ENCODE data around the gene CADPS. TPM values are rescaled to one million over a fixed set of nuclear protein-coding genes. Genes with fewer than 3 reads are reported as not detected.

CADPS gene
- total RNA-seq, 1 donor = under 0.01 TPM

- H3K4me1 ChIP-seq (ENCODE audit: insufficient read depth, low read length) = no peaks in the 10 kb centered on the region
- no peaks in the 10 kb centered on the region for H3K27me3 ChIP-seq (ENCODE audit: insufficient read depth, low read length)
- H3K4me3 ChIP-seq (ENCODE audit: low read length) = no peak overlapping the region
- no peaks in the 10 kb centered on the region for H3K9me3 ChIP-seq (ENCODE audit: low read depth, low read length)
Measured at GRCh38 chr3:62531981-62532380, 343.2 kb downstream of the CADPS start.

- no peaks in the 10 kb centered on the region for H3K9me3 ChIP-seq (ENCODE audit: low read depth, low read length)
- H3K4me3 ChIP-seq (ENCODE audit: low read length) = no peak overlapping the region
- H3K27me3 ChIP-seq (ENCODE audit: insufficient read depth, low read length) = no peaks in the 10 kb centered on the region
- H3K4me1 ChIP-seq (ENCODE audit: insufficient read depth, low read length) = no peaks in the 10 kb centered on the region
Measured at GRCh38 chr3:62531493-62531892, 343.7 kb downstream of the CADPS start.

DNA sequence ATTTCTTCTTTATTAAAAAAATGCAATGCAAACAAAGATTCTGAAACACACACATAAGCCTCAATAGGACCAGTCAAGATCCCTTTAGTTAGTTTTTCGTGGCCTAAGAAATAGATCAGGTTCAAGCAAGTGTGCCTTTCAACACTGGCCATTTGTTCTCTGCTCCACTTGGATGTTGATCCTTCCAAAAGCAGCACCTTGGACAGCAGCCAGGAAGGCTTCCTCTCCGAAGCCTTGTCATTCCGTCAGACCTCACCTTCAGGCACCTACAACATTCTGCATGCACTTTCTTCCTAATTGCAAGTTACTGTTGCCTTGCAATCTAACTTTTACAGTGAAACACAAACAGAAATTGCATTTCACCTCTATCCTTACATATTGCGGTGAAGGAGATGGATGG, 346.0 kb downstream of the CADPS start:
- Histone ChIP-seq H3K9me3 (ENCODE audit: low read depth, low read length) (no peaks in the 10 kb centered on the region), H3K27me3 (ENCODE audit: insufficient read depth, low read length) (no peaks in the 10 kb centered on the region), H3K4me1 (ENCODE audit: insufficient read depth, low read length) (no peaks in the 10 kb centered on the region)

GRCh38 chr3:62527474-62527873, 347.7 kb downstream of the CADPS start:
- Histone ChIP-seq H3K27me3 (ENCODE audit: insufficient read depth, low read length) (no peaks in the 10 kb centered on the region), H3K9me3 (ENCODE audit: low read depth, low read length) (no peaks in the 10 kb centered on the region), H3K4me3 (ENCODE audit: low read length) (no peak overlapping the region), H3K4me1 (ENCODE audit: insufficient read depth, low read length) (no peaks in the 10 kb centered on the region)

More for the DNA sequence above, 346.0 kb downstream of the CADPS start:
- no peak overlapping the region for H3K4me3 ChIP-seq (ENCODE audit: low read length)

DNA sequence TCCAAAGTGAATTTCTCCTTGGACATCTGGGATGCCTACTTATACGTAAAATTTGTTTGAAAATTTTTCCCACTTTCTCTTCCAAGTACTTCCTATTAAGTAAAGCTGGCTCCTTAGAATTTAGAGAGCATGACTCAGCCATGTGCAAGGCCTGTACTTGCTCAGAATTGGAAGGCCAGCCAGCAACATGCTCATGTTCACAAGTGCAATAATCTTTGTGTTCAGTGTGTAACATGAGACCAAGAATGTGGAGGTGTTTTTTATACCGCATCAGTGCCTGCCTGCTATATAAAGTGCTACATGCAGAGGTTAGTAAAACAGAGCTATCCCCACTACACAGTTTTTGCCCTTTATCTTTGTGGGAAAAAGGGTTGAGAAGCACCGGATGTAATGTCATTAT, 349.9 kb downstream of the CADPS start:
- Histone ChIP-seq H3K9me3 (ENCODE audit: low read depth, low read length) (no peaks in the 10 kb centered on the region), H3K4me1 (ENCODE audit: insufficient read depth, low read length) (no peaks in the 10 kb centered on the region), H3K27me3 (ENCODE audit: insufficient read depth, low read length) (no peaks in the 10 kb centered on the region)

GRCh38 chr3:62523672-62524071, 351.5 kb downstream of the CADPS start:
- Histone ChIP-seq H3K27me3 (ENCODE audit: insufficient read depth, low read length) (no peaks in the 10 kb centered on the region), H3K9me3 (ENCODE audit: low read depth, low read length) (no peaks in the 10 kb centered on the region), H3K4me1 (ENCODE audit: insufficient read depth, low read length) (no peaks in the 10 kb centered on the region), H3K4me3 (ENCODE audit: low read length) (no peak overlapping the region)

More for the DNA sequence above, 349.9 kb downstream of the CADPS start:
- H3K4me3 ChIP-seq (ENCODE audit: low read length) = no peak overlapping the region

DNA sequence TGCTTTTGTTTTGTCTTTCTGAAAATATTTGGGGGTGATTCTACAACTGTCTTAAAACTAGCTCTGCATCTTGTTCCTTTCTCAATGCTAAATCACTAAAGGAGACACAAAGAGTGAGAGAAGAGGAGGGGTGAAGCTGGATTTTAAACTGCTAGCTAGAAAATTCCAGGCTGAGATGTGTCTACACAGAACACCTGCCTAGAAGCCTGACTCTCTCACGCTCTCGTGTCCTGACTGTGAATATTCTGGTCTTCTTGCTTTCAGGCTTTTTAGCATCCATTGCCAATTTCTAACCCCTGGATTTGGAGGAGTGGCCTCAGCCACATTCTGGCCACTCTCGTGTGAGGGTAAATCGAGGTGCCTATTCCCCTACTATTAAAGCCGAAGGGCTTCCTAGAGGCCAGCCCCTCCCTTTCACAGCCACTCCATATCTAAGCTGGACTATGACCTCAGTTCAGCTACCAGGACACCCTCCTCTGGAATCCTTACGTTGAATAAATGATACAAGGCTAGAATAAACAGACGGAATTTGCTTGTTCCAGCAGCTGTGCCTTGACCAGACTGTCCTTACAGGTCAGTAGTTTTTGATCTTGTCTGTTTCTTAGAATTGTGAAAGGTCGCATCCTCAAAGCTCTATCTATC, 353.6 kb downstream of the CADPS start:
- no peaks in the 10 kb centered on the region for H3K9me3 ChIP-seq (ENCODE audit: low read depth, low read length)
- H3K27me3 ChIP-seq (ENCODE audit: insufficient read depth, low read length) = no peaks in the 10 kb centered on the region
- no peaks in the 10 kb centered on the region for H3K4me1 ChIP-seq (ENCODE audit: insufficient read depth, low read length)
- H3K4me3 ChIP-seq (ENCODE audit: low read length) = no peak overlapping the region

GRCh38 chr3:62503516-62503915, 371.7 kb downstream of the CADPS start:
- Histone ChIP-seq H3K27me3 (ENCODE audit: insufficient read depth, low read length) (no peaks in the 10 kb centered on the region), H3K4me3 (ENCODE audit: low read length) (no peak overlapping the region), H3K4me1 (ENCODE audit: insufficient read depth, low read length) (no peaks in the 10 kb centered on the region), H3K9me3 (ENCODE audit: low read depth, low read length) (no peaks in the 10 kb centered on the region)

- H3K4me3 ChIP-seq (ENCODE audit: low read length) = no peak overlapping the region
- no peaks in the 10 kb centered on the region for H3K27me3 ChIP-seq (ENCODE audit: insufficient read depth, low read length)
- no peaks in the 10 kb centered on the region for H3K4me1 ChIP-seq (ENCODE audit: insufficient read depth, low read length)
- H3K9me3 ChIP-seq (ENCODE audit: low read depth, low read length) = no peaks in the 10 kb centered on the region
Measured at GRCh38 chr3:62502315-62503300, 372.6 kb downstream of the CADPS start.

GRCh38 chr3:62501289-62501668, 373.9 kb downstream of the CADPS start:
- Histone ChIP-seq H3K4me1 (ENCODE audit: insufficient read depth, low read length) (no peaks in the 10 kb centered on the region), H3K4me3 (ENCODE audit: low read length) (no peak overlapping the region), H3K9me3 (ENCODE audit: low read depth, low read length) (no peaks in the 10 kb centered on the region), H3K27me3 (ENCODE audit: insufficient read depth, low read length) (no peaks in the 10 kb centered on the region)

DNA sequence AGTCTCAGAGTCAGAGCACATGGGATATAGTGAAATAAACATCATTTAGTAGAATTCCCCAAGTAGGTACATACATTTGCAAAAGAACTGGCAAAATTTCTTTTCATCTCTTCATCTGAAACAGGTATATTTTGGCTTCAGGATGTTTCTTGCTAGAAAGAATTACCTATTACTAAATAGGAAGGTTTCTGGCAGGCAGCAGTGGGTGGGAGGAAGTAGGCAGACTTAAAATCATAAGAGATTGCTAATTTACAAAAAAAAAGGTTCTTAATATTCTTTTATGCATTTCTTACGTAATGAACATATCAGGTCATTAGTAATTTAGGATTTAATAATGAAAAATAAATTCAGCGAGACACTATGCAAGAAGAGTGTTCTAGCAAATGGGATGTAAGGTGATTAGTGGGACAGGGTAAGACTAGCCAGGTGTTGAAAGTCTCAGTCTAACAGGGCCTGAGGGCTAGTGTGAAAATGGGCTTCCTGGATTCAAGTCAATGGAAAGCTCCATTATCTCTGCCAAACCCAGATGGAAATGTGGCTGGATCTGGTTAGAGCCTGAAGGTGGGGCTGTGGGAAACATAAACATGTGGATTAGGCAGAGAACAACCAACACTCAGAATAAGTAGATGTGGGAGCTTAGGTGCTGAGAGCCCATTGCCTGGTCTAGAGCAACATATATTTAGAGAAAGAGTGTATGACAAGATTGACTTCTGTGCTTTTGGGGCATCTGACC, 374.5 kb downstream of the CADPS start:
- Histone ChIP-seq H3K4me3 (ENCODE audit: low read length) (no peak overlapping the region), H3K27me3 (ENCODE audit: insufficient read depth, low read length) (no peaks in the 10 kb centered on the region), H3K9me3 (ENCODE audit: low read depth, low read length) (no peaks in the 10 kb centered on the region), H3K4me1 (ENCODE audit: insufficient read depth, low read length) (no peaks in the 10 kb centered on the region)

DNA sequence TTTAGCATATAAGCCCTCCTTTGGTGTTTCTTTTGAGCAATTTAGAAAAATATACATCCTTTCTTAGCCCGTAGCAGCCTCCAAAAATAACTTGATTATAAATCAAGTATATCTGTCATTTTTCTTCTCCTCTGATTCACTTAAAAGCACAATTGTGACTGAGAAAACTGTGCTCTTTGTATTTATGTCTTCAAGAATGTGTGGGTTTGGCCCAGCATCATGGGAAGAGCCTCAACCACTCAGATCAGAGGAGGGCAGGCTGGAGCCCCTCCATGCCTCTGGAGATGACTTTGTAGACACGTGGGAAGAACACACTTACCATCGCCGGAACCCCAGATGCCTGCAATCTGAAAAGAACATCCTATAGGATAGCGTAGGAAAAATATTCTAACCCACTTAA, 378.1 kb downstream of the CADPS start:
- H3K4me1 ChIP-seq (ENCODE audit: insufficient read depth, low read length) = no peaks in the 10 kb centered on the region
- no peaks in the 10 kb centered on the region for H3K9me3 ChIP-seq (ENCODE audit: low read depth, low read length)
- no peak overlapping the region for H3K4me3 ChIP-seq (ENCODE audit: low read length)
- H3K27me3 ChIP-seq (ENCODE audit: insufficient read depth, low read length) = no peaks in the 10 kb centered on the region

DNA sequence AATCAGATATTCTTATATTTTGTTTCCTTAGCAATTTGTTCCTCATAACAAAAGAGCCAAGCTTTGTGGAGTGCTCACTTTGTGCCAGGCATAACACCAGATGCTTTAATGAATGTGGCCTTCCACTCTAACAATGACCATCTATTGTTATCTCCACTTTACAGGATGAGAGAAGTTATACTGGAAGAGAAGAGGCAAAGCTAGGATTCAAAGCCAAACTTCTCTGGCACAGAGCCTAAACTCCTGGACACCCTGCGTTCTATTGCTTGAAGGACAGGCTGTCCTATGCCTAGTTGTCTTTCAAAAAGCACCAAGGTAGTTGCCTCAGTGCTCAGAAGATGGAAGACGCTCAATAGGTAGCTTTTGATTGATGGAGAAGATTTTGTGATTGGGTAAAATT, 378.7 kb downstream of the CADPS start:
- H3K4me1 ChIP-seq (ENCODE audit: insufficient read depth, low read length) = no peaks in the 10 kb centered on the region
- no peaks in the 10 kb centered on the region for H3K27me3 ChIP-seq (ENCODE audit: insufficient read depth, low read length)
- H3K4me3 ChIP-seq (ENCODE audit: low read length) = no peak overlapping the region
- H3K9me3 ChIP-seq (ENCODE audit: low read depth, low read length) = no peaks in the 10 kb centered on the region

DNA sequence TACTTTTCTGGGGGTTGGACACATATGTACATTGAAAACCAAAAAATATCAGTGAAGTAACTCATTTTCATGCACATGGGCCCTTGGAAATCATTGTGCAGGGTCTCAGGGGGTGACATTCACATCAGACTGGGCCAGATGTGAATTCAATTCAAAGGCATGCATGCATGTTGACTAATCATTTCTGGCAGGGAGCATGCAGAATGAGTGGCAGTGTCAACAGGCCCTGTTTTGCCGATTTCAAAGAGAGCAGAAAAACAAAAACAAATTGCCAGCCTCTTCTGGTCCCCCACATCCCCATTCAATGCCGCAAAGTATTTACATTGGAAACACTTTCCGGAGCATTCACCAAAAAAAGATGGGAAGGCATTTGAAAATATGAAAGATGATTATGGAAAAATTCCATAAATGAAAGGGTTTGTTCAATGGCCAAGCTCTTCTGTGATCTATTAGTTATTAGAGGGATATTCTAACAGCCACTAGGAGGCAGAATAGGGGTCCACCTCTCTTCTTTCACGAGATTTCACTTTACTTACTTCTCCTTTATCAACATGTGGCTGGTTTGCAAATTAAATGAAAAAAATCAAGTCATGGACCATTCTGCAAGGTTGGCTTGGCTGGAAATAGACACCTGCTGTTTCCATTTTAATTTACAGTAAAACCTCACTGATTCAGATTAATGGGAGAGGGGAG, 382.0 kb downstream of the CADPS start:
- no peaks in the 10 kb centered on the region for H3K9me3 ChIP-seq (ENCODE audit: low read depth, low read length)
- H3K4me1 ChIP-seq (ENCODE audit: insufficient read depth, low read length) = no peaks in the 10 kb centered on the region
- no peaks in the 10 kb centered on the region for H3K27me3 ChIP-seq (ENCODE audit: insufficient read depth, low read length)
- no peak overlapping the region for H3K4me3 ChIP-seq (ENCODE audit: low read length)

- H3K27me3 ChIP-seq (ENCODE audit: insufficient read depth, low read length) = no peaks in the 10 kb centered on the region
- H3K9me3 ChIP-seq (ENCODE audit: low read depth, low read length) = no peaks in the 10 kb centered on the region
- no peak overlapping the region for H3K4me3 ChIP-seq (ENCODE audit: low read length)
- H3K4me1 ChIP-seq (ENCODE audit: insufficient read depth, low read length) = no peaks in the 10 kb centered on the region
Measured at GRCh38 chr3:62482961-62483360, 392.3 kb downstream of the CADPS start.

All from mononuclear cell (primary cell).